Stimulated activated CD8-positive, alpha-beta memory T cell treated with anti-CD3 and anti-CD28 coated beads, Interleukin-15, amount 100 ng/mL, for 4 hours (primary cell): ENCODE data around the gene IFITM10.
"Not testable (repeated sequence)": the region's sequence is repeated elsewhere in the genome, so short reads cannot be mapped to it uniquely, and the experiment has no call there.

Experiments
- DNase-seq, 2 donors: peaks; one replicate each; pipeline ENCODE4 v3.0.0-alpha.2; 2020; ENCODE audit warnings: low read depth in 2 of 2

IFITM10 gene

GRCh38 chr11:1778141-1778911 lies 27.9 kb upstream of the IFITM10 start:
- DNase-seq: no peak

GRCh38 chr11:1777737-1778136 lies 27.3 kb upstream of the IFITM10 start:
- no peak for DNase-seq

GRCh38 chr11:1776944-1777715 lies 26.7 kb upstream of the IFITM10 start:
- no peak for DNase-seq

- DNase-seq: no peak
These were observed 26.0 kb upstream of the IFITM10 start for GRCh38 chr11:1776331-1776851.

GRCh38 chr11:1774886-1775285 lies 24.5 kb upstream of the IFITM10 start:
- no peak for DNase-seq

GRCh38 chr11:1773994-1774550 lies 23.7 kb upstream of the IFITM10 start:
- DNase-seq: no peak

GRCh38 chr11:1773131-1773993 lies 23.0 kb upstream of the IFITM10 start:
- DNase-seq: no peak

- DNase-seq: peak; percentile 32 to 35
These were observed 22.1 kb upstream of the IFITM10 start for GRCh38 chr11:1772270-1773130.

- no peak for DNase-seq
These were observed 21.3 kb upstream of the IFITM10 start for GRCh38 chr11:1771700-1772099.

- DNase-seq: no peak
These were observed 20.9 kb upstream of the IFITM10 start for GRCh38 chr11:1771273-1771672.

GRCh38 chr11:1770528-1770927 lies 20.1 kb upstream of the IFITM10 start:
- DNase-seq: no peak

- no peak for DNase-seq
These were observed 19.7 kb upstream of the IFITM10 start for GRCh38 chr11:1770061-1770460.

GRCh38 chr11:1769304-1769936 lies 19.0 kb upstream of the IFITM10 start:
- DNase-seq: not testable (repeated sequence)

GRCh38 chr11:1768141-1768469 lies 17.7 kb upstream of the IFITM10 start:
- DNase-seq: no peak

GRCh38 chr11:1767399-1768140 lies 17.2 kb upstream of the IFITM10 start:
- no peak for DNase-seq

- DNase-seq: no peak
These were observed 16.5 kb upstream of the IFITM10 start for GRCh38 chr11:1766719-1767398.

GRCh38 chr11:1765871-1766718 lies 15.7 kb upstream of the IFITM10 start:
- no peak for DNase-seq
